Tibial artery (tissue), 4 donors: Measurements from ENCODE around the gene TRIM26.
"Not testable (repeated sequence)": the region's sequence is repeated elsewhere in the genome, so short reads cannot be mapped to it uniquely, and the experiment has no call there.

Experiments used
- DNase-seq, 2 donors: peaks; one replicate each; pipeline ENCODE4 v3.0.0-alpha.2; 2019
- H3K27ac ChIP-seq, 2 donors: fragments of 200-600 bp; sonication (generic) in 1 of 2; 1 replicate in 1 of 2; 2 replicates in 1 of 2; pipeline ENCODE4 v1.5.1; 2018 to 2019; ENCODE audit warnings: mild to moderate bottlenecking in 1 of 2
- H3K27me3 ChIP-seq, 2 donors: fragments of 200-600 bp; sonication (generic) in 1 of 2; one replicate each; pipeline versions ENCODE4 v1.5.1 to v1.6.0; 2016 to 2019
- H3K36me3 ChIP-seq, 3 donors: fragments of 200-600 bp; sonication (generic) in 2 of 3; one replicate each; pipeline ENCODE4 v1.5.1; 2016 to 2019; ENCODE audit warnings: mild to moderate bottlenecking in 2 of 3
- H3K4me1 ChIP-seq, 4 donors: fragments of 200-600 bp; sonication (generic) in 2 of 4; 1 replicate in 3 of 4; 2 replicates in 1 of 4; pipeline ENCODE4 v1.5.1; 2016 to 2019
- H3K4me3 ChIP-seq, 2 donors: fragments of 200-600 bp; sonication (generic) in 1 of 2; 1 replicate in 1 of 2; 2 replicates in 1 of 2; pipeline ENCODE4 v1.5.1; 2018 to 2019; ENCODE audit warnings: mild to moderate bottlenecking in 2 of 2
- H3K9me3 ChIP-seq, 3 donors: fragments of 200-600 bp; sonication (generic) in 1 of 3; one replicate each; pipeline ENCODE4 v1.5.1; 2016 to 2019
- intact Hi-C: fragments of 100-400 bp; cut with DNase I; formaldehyde crosslinking; loops from one replicate; pipeline ENCODE4 v1.15.0; 2023; ENCODE audit warnings: low total_unique reads
- TF ChIP-seq, protein P1 (sequence below), 2 experiments: fragments of 200-600 bp in 1 of 2; fragments of 450-650 bp in 1 of 2; IDR thresholded peaks; one replicate each; pipeline ENCODE4 v1.5.1; 2017 to 2019; ENCODE audit warnings: antibody characterized with exemption in 2 of 2, mild to moderate bottlenecking in 1 of 2, moderate library complexity in 1 of 2

Gene TRIM26

GRCh38 chr6:30143780-30144179 lies 69.4 kb downstream of the TRIM26 start:
- no peak for DNase-seq
- Histone ChIP-seq H3K4me3 (no peak overlapping the region), H3K27ac (no peak overlapping the region), H3K27me3 (peaks cover 0 to 41% of the 10 kb centered on the region in 2 donors), H3K9me3 (no peaks in the 10 kb centered on the region), H3K4me1 (no peaks in the 10 kb centered on the region), H3K36me3 (no peaks in the 10 kb centered on the region)
- intact Hi-C loops = no loop called here
- TF ChIP-seq, protein P1, sequence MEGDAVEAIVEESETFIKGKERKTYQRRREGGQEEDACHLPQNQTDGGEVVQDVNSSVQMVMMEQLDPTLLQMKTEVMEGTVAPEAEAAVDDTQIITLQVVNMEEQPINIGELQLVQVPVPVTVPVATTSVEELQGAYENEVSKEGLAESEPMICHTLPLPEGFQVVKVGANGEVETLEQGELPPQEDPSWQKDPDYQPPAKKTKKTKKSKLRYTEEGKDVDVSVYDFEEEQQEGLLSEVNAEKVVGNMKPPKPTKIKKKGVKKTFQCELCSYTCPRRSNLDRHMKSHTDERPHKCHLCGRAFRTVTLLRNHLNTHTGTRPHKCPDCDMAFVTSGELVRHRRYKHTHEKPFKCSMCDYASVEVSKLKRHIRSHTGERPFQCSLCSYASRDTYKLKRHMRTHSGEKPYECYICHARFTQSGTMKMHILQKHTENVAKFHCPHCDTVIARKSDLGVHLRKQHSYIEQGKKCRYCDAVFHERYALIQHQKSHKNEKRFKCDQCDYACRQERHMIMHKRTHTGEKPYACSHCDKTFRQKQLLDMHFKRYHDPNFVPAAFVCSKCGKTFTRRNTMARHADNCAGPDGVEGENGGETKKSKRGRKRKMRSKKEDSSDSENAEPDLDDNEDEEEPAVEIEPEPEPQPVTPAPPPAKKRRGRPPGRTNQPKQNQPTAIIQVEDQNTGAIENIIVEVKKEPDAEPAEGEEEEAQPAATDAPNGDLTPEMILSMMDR (IDR thresholded peaks at IDR 0.05) = no peak

- intact Hi-C loops = no loop called here
- DNase-seq = no peak
- no peaks in the 10 kb centered on the region for H3K4me1 ChIP-seq
- no peak overlapping the region for H3K4me3 ChIP-seq
- H3K27me3 ChIP-seq = peaks cover 0 to 38% of the 10 kb centered on the region in 2 donors
- H3K9me3 ChIP-seq = no peaks in the 10 kb centered on the region
- H3K36me3 ChIP-seq = no peaks in the 10 kb centered on the region
- H3K27ac ChIP-seq = no peak overlapping the region
- TF ChIP-seq, protein P1 (IDR thresholded peaks at IDR 0.05) = no peak
Measured at GRCh38 chr6:30142665-30143064, 70.5 kb downstream of the TRIM26 start.

- DNase-seq, H3K27ac ChIP-seq, H3K4me1 ChIP-seq, H3K4me3 ChIP-seq, H3K36me3 ChIP-seq, intact Hi-C loops, H3K9me3 ChIP-seq: not testable (repeated sequence)
- peaks cover 0 to 37% of the 10 kb centered on the region in 2 donors for H3K27me3 ChIP-seq
Measured at GRCh38 chr6:30140240-30140639, 73.0 kb downstream of the TRIM26 start.

DNA sequence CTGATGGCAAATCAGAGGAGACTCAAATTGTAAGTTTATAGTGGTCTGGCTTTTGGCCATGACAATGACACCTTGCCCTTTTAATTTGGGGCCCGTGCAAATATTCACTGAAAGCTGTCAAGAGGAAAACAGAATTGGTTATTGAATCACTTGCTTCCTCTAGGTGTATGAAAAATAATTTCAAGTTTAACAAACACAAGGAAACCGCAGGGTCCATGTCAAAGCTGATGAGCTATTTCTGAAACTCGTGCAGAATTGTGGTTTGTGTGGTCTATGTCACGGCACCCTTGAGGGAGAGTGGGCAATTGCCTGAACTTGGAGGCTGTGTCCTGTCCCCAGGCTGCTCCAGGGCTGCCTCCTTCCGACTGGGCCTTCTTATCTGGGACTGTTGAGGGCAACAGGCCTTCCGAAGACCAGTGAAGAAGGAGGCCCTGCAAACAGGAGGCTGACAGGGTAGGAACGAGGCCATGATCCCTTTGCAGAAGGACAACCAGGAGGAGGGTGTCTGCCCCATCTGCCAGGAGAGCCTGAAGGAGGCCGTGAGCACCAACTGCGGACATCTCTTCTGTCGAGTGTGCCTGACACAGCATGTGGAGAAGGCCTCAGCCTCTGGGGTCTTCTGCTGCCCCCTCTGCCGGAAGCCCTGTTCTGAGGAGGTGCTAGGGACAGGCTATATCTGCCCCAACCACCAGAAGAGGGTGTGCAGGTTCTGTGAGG lies 76.5 kb downstream of the TRIM26 start:
- no peak overlapping the region for H3K4me3 ChIP-seq
- intact Hi-C loops = loop anchor here (5.0 kb wide), 1 partner anchor 34 kb away; no protein-coding TSS in a partner anchor
- DNase-seq = no peak
- H3K9me3 ChIP-seq = no peaks in the 10 kb centered on the region
- no peak overlapping the region for H3K27ac ChIP-seq
- TF ChIP-seq, protein P1 (IDR thresholded peaks at IDR 0.05) = no peak
- no peaks in the 10 kb centered on the region for H3K36me3 ChIP-seq
- H3K4me1 ChIP-seq = no peaks in the 10 kb centered on the region
- H3K27me3 ChIP-seq = peaks cover 0 to 45% of the 10 kb centered on the region in 2 donors

DNA sequence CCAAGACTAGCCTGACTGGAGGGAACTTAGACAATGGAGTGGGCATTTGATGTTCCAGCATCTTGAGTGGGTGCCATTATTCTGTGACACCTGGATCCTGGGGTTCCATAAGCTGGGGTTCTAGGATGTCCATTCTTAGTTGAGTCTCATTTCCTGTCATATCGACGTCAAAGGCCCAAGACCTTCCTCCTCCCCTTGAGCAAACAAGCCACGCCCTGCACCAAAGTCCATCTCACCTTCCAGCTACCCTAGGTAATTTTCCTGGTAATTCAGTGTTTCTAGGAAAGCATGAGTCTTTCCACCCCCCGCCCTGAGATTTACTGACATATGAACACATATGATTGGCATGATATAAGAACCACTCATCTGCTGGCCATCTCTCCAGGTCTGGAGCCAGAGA lies 77.4 kb downstream of the TRIM26 start, which contains the start of gene TRIM40:
TRIM40 (plus strand) TSS at position 384 of the 400 bp plus-strand sequence. CDS start 897 bp downstream, outside the sequence.
- H3K4me1 ChIP-seq = peaks cover 0 to 3% (median 0%) of the 10 kb centered on the region in 4 donors
- H3K27me3 ChIP-seq = peaks cover 0 to 50% of the 10 kb centered on the region in 2 donors
- H3K9me3 ChIP-seq = no peaks in the 10 kb centered on the region
- TF ChIP-seq, protein P1 (IDR thresholded peaks at IDR 0.05) = no peak
- H3K36me3 ChIP-seq = no peaks in the 10 kb centered on the region
- H3K27ac ChIP-seq = no peak within 1 kb of the TSS
- DNase-seq = no peak
- H3K4me3 ChIP-seq = no peak within 1 kb of the TSS
- intact Hi-C loops = loop anchor here (5.0 kb wide), 1 partner anchor 33 kb away; no protein-coding TSS in a partner anchor

GRCh38 chr6:30135147-30135546 lies 78.1 kb downstream of the TRIM26 start:
- no peak for DNase-seq
- H3K27me3 ChIP-seq = peaks cover 0 to 51% of the 10 kb centered on the region in 2 donors
- H3K36me3 ChIP-seq = no peaks in the 10 kb centered on the region
- H3K27ac ChIP-seq = no peak overlapping the region
- H3K9me3 ChIP-seq = no peaks in the 10 kb centered on the region
- H3K4me3 ChIP-seq = no peak overlapping the region
- TF ChIP-seq, protein P1 (IDR thresholded peaks at IDR 0.05) = no peak
- peaks cover 0 to 4% (median 0%) of the 10 kb centered on the region in 4 donors for H3K4me1 ChIP-seq
- intact Hi-C loops = loop anchor here (5.0 kb wide), 1 partner anchor 33 kb away; no protein-coding TSS in a partner anchor
